CD4-positive, alpha-beta T cell treated with Interleukin-4 for 4 hours (primary cell): ENCODE results near the gene CRYBA1.
A peak's percentile ranks its signal among the peaks of the same experiment; 100 is the strongest.
"Not testable (repeated sequence)": the region's sequence is repeated elsewhere in the genome, so short reads cannot be mapped to it uniquely, and the experiment has no call there.

Experiments used
- DNase-seq: peaks from one replicate; pipeline ENCODE4 v3.0.0-alpha.2; 2020

The CRYBA1 gene

GRCh38 chr17:29246628-29247027 is at the start of gene CRYBA1:
CRYBA1 (plus strand) TSS chr17:29246859; CDS start chr17:29246864, 5 bp downstream.
- DNase-seq: no peak

DNA sequence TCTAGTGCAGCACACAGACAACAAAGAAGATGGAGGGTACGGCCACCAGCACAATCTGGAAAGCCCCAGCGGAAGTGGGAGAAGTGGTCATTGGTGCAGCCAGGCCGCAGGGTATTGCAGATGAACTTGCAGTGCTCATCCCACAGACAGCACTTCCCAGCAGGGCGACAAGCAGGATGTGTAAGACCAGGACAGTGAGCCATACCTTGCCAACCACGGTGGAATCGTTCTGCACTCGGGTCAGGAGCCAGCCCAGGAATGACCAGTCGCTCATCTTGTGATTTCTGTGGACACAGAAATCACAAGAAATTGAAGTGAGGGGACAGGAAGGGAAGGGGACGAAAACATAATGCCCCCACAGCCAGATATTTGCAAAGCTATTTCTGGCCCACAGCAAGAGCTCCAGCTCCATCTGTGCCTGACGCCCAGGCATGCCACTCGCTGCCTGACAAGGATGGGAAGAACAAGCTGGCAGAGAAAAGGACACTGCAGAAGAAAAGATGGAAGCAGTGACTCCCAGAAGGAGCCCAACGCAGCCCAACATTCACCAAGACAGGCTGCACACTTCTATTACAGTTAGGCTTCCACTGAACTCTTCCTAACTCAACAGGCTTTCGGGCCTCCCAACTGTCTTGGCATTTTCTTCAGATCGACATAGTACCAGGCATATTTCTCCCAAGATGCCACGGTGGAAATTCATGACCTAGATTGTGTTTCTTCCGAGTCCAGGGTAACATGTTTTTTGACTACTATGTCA is 49.0 kb upstream of the CRYBA1 start:
- no peak for DNase-seq

GRCh38 chr17:29204068-29204804 is 42.4 kb upstream of the CRYBA1 start:
- not testable (repeated sequence) for DNase-seq

GRCh38 chr17:29205047-29205446 is 41.6 kb upstream of the CRYBA1 start:
- no peak for DNase-seq

DNA sequence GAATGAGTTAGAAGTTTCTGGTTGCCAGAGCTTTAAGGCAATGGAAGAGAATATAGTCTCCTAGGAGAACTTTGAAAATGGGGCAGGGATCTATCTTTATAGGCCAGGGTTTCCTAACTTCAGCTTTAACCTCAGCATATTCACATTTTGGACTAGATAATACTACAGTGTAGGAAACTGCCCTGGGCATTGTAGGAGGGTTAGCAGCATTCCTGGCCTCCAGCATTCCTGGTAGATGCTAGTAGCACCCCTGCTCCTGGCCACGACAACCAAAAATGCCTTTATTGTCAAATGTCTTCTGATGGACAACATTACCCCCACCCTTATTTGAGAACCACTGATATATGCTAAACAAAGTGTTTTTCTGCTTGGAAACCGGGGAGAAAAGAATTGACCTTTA is 38.7 kb upstream of the CRYBA1 start:
- DNase-seq: no peak

DNA sequence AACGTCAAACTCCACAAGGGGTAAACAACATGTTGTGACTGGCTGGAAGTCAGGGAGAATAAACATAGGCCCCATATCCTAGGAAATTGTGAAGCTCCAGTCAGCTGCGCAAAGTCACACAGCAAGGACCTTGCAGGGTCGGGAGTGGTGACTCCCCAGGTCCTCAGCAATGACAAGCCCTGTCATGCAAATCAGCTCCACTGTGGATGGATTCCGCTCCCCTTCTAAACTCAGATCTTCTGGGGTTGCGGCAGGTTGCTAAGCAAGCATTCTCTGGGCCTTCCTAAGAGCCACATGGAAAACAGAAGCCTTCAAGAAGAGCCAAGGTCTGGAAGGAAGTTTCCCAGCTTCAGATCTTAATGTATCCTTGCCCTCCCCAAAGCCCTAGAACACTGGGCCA is 37.6 kb upstream of the CRYBA1 start:
- DNase-seq: no peak

DNA sequence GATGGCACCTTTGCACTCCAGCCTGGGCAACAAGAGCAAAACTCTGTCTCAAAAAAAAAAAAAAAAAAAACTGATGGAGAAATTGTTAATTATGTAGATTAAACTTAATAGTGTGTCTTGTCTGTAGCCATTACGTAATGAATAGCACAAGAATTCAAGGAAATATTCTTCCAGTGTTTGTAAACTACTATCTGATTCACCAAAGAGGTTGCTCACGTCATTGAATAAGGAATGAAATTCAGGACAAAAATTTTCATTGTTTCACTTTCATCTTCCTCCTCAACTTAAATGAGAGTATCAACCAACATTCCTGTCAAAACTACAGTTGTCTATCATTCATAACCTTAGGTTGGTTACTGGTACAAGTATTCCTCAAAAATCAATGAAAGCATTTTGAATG is 35.8 kb upstream of the CRYBA1 start:
- no peak for DNase-seq

- DNase-seq: no peak
Measured at GRCh38 chr17:29212094-29212631, 34.5 kb upstream of the CRYBA1 start.

- DNase-seq: no peak
Measured at GRCh38 chr17:29212681-29213121, 34.0 kb upstream of the CRYBA1 start.

DNA sequence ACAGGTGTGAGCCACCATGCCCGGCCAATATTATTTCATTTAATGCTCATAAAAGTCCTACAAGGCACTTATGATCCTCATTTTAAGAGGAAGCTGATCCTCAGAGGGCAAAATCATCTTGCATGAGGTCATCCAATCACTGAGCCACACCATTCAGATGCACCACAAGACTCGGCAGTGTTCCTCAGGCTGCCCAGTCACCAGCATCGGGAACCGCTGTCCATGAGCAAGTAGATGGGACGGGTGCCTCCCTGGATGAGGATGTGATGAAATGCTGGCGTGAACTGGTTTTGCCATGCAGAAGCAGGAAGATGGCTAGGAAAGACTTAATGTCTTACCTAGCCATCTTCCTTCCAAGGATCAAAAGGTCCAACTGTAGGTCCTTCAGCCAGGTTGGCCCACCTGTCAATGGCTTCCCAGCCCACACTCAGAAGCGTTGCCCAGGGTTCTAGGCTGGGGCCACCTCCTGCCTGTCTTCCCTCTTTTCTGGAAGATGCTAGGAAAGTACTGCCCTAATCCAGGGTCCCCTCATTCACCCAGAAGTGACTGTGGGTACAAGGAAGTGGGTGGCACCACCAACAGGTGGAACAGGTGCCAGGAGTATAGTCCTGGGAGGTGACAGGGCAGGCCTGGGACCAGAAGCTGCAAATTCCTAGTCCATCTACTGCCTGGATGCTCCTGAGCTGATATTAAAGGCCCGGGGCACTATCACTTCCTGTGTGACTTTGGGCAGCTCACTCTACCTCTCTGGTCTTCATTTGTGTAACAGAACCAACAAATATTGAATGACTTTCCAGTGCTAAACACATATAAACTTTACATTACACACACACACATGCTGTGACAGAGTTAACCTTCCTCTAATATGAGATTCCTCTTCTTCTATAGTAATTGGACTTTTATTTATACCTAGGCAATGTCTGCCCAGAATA is 32.2 kb upstream of the CRYBA1 start:
- DNase-seq: no peak

DNA sequence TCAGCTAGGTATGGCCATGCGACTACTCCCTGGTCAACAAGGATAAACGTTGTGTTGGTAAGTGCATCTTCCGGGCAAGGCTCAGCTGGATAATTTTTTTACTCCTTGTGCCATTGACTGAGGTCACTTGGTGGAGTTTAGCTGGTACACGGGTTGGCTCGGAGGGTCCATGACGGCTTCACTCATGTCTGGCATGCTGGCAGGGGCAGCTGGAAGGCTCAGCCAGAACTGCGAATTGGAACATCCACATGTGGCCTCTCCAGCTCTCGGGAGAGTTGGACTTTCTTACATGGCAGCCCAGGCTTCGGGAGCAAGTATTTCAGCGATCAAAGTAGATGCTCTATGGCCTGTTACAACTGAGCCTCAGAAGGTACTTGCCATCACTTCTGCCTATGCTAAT is 31.5 kb upstream of the CRYBA1 start:
- no peak for DNase-seq

GRCh38 chr17:29215717-29216116 is 30.9 kb upstream of the CRYBA1 start:
- no peak for DNase-seq

DNA sequence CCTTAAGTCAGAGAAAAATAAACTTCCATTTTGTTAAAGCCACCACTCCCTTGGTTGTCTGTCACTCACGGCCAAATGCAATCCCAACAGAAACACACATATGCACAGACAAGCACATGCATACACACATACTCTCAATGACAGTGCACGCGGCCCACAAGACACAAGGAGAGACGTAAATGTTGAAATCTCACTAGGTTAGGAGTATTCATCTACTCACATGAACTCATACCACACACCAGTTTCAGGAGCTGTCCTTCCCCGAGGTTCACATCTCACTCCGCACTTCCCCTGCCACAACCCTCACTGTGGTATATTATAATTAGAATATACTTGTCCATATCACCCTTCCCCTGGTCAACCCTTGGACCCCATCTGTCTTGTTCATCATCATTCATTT is 30.5 kb upstream of the CRYBA1 start:
- DNase-seq: no peak

GRCh38 chr17:29216856-29217255 is 29.8 kb upstream of the CRYBA1 start:
- no peak for DNase-seq

- DNase-seq: peak; percentile 71
Measured at GRCh38 chr17:29219378-29220047, 27.1 kb upstream of the CRYBA1 start.

DNA sequence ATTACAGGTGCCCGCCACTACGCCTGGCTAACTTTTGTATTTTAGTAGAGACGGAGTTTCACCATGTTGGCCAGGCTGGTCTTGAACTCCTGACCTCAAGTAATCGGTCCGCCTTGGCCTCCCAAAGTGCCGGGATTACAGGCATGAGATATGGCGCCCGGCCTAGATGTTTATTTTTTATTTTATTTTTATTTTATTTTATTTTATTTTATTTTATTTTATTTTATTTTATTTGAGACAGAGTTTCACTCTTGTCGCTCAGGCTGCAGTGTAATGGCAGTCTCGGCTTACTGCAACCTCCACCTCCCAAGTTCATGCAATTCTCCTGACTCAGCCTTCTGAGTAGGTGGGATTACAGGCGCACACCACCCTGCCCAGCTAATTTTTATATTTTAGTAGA is 25.3 kb upstream of the CRYBA1 start:
- DNase-seq: not testable (repeated sequence)

DNA sequence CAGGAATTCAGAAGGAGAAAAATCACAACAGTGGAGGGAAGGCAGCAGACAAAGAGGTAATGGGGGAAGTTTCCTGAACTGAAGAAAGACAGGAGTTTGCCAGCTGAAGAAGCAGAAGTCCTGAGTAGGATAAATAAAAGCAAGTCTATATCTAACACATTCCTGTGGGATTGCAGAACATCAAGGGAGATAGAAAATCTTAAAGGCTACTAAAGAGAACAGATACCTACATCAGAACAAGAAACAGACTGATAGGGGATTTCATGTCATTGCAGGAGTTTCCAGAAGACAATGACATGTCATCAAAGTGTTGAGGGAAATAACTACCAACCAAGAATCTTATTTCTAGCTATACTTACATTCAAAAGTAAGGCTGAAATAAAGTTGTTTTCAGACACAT is 21.3 kb upstream of the CRYBA1 start:
- no peak for DNase-seq

DNA sequence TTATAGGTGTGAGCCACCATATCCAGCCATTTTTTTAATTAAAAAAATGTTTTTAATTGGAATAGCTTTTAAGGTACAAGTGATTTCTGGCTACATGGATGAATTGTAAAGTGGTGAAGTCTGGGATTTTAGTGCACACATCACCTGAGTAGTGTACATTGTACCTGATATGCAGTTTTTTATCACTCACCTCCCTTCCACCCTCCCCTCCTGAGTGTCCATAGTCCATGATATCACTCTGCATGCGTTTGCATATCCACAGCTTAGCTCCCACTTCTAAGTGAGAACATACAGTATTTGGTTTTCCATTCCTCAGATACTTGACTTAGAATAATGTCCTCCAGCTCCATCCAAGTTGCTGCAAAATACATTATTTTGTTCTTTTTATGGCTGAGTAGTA is 13.4 kb upstream of the CRYBA1 start:
- no peak for DNase-seq

DNA sequence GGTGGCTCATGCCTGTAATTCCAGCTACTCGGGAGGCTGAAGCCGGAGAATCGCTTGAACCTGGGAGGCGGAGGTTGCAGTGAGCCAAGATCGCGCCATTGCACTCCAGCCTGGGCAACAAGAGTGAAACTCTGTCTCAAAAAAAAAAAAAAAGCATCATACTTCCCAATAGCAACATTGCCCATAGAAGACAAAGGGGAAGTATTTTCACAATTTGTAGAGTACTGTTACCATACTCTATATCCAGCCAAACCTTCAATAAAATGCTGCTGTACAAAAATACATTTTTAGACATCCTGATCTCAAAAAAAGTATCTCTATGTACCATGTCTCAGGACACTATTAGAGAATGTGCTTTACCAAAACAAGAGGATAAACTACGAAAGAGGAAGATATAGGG is 11.7 kb upstream of the CRYBA1 start:
- not testable (repeated sequence) for DNase-seq

DNA sequence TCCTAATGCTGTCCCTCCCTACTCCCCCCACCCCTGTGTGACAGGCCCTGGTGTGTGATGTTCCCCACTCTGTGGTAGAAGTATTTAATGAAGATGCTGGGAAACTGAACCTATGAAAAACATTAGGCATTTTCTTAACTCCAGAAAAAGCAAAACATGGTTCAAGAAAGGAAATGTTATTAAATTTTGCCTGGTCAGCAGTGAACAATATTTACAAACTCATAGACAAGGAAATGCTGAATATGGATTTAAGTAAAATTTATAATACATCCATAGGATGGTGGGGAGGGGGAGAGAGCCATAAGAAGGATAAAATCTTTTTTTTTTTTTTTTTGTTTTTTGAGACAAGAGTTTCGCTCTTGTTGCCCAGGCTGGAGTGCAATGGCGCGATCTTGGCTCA is 10.8 kb upstream of the CRYBA1 start:
- no peak for DNase-seq

DNA sequence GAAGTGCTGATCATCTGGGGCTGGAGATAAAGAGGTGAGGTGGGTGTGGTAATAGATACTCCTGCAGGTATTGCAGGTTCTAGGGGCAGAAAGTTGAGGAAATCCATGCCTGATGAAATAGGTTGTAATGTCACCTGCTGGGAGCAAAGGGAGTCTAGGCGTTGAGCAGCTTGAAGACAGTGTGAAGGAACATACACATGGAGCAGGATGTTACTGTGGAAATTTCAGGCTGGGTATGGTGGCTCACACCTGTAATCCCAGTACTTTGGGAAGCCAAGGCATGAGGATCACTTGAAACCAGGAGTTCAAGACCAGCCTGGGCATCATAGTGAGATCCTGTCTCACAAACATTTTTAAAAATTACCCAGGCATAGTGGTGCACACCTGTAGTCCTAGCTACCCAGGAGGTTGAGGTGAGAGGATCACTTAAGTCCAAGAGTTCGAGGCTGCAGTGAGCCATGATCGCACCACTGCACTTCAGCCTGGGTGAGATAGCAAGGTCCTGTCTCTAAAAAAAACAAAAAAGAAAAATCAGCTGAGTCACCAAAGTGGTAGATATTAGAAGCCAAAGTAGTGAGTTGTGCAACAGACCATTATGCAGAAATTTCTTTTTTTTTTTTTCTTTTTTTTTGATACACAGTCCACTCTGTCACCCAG is 9.1 kb upstream of the CRYBA1 start:
- DNase-seq: no peak
